Neural progenitor cell (in vitro differentiated cells): ENCODE data around the gene LLCFC1.

Experiments used
- EZH2 ChIP-seq: fragments of 200-600 bp; sonication (generic); IDR thresholded peaks from 2 replicates; pipeline ENCODE4 v1.6.1; 2017; ENCODE audit warnings: antibody characterized with exemption, mild to moderate bottlenecking, moderate library complexity
- EZH2phosphoT487 ChIP-seq: fragments of 200-600 bp; sonication (generic); IDR thresholded peaks from 2 replicates; pipeline ENCODE4 v1.6.1; 2017; ENCODE audit warnings: antibody characterized with exemption
- TF ChIP-seq, protein P1 (sequence below): fragments of 200-600 bp; sonication (generic); IDR thresholded peaks from 2 replicates; pipeline ENCODE4 v1.5.1; 2017; ENCODE audit warnings: antibody characterized with exemption, mild to moderate bottlenecking

GRCh38 chr7:142969183-142969582, 29.9 kb downstream of the LLCFC1 start:
- TF ChIP-seq EZH2phosphoT487 = no peak
- TF ChIP-seq, protein P1, sequence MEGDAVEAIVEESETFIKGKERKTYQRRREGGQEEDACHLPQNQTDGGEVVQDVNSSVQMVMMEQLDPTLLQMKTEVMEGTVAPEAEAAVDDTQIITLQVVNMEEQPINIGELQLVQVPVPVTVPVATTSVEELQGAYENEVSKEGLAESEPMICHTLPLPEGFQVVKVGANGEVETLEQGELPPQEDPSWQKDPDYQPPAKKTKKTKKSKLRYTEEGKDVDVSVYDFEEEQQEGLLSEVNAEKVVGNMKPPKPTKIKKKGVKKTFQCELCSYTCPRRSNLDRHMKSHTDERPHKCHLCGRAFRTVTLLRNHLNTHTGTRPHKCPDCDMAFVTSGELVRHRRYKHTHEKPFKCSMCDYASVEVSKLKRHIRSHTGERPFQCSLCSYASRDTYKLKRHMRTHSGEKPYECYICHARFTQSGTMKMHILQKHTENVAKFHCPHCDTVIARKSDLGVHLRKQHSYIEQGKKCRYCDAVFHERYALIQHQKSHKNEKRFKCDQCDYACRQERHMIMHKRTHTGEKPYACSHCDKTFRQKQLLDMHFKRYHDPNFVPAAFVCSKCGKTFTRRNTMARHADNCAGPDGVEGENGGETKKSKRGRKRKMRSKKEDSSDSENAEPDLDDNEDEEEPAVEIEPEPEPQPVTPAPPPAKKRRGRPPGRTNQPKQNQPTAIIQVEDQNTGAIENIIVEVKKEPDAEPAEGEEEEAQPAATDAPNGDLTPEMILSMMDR = no peak
- TF ChIP-seq EZH2 = no peak
